ENCODE measurements around the gene USP20. TPM values are rescaled to one million over a fixed set of nuclear protein-coding genes. Genes with fewer than 3 reads are reported as not detected.
A peak's percentile ranks its signal among the peaks of the same experiment; 100 is the strongest.

Gene USP20
- total and polyA plus RNA-seq, 4 experiments from 2014 or later, result 36.5 to 132 (median 89.6) TPM

DNA sequence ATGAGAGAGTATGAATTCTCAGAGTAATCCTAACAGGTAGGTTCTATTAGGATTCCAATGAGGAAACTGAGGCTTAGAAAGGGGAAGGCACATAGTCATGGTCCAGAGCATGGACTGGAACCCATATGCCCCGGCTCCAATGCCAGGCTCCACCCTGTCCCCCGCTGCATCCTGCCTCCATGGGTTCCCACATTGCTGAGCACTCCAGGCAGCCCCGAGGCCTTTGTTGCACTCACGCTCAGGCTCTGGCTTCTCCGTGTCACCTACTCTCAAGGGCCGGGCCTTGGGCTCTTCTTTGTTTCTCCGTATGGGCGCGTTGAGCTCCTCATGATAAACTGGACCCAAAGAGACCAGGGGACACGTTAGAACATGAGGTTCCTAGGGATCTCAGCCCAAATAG, 6.3 kb upstream of the USP20 start:
- no peak overlapping the region for H3K27ac ChIP-seq (ENCODE audit: low read depth, low read length)
- intact Hi-C loops (cut with micrococcal nuclease), result no loop called here
- no peak overlapping the region for H3K4me3 ChIP-seq (ENCODE audit: low read length in 2 of 2)
- no peaks in the 10 kb centered on the region for H3K27me3 ChIP-seq (ENCODE audit: insufficient read depth, low read length)
- no peak for DNase-seq
- H3K36me3 ChIP-seq (ENCODE audit: insufficient read depth, low read length), result peaks cover 59% of the 10 kb centered on the region
- no peaks in the 10 kb centered on the region for H3K9me3 Mint-ChIP-seq
- H3K36me3 Mint-ChIP-seq, result peaks cover 27 to 63% of the 10 kb centered on the region in 2 donors
- no peaks in the 10 kb centered on the region for H3K27me3 Mint-ChIP-seq
- peaks cover 11% of the 10 kb centered on the region for H3K4me1 ChIP-seq (ENCODE audit: insufficient read depth, low read length)
- CTCF ChIA-PET (ENCODE audit: partially characterized antibody), result interaction anchor here (1.5 kb wide), 1 partner anchor 217 kb away, joined by 3 read pairs; no protein-coding TSS in a partner anchor
- H3K9me3 ChIP-seq (ENCODE audit: control insufficient read depth in 1 of 2, low read length in 2 of 2), result no peaks in the 10 kb centered on the region
- POLR2A ChIA-PET (ENCODE audit: partially characterized antibody), result interaction anchor here (1.7 to 10.4 kb wide), 2 partner anchors 40 to 60 kb away, joined by 4 to 221 read pairs; no protein-coding TSS in a partner anchor
- H3K4me1 Mint-ChIP-seq, result peaks cover 4 to 14% (median 10%) of the 10 kb centered on the region in 4 donors
- peak overlapping the region in 1 of 7 donors; percentile 71 for H3K27ac Mint-ChIP-seq
- H3K4me3 Mint-ChIP-seq, result no peak overlapping the region

DNA sequence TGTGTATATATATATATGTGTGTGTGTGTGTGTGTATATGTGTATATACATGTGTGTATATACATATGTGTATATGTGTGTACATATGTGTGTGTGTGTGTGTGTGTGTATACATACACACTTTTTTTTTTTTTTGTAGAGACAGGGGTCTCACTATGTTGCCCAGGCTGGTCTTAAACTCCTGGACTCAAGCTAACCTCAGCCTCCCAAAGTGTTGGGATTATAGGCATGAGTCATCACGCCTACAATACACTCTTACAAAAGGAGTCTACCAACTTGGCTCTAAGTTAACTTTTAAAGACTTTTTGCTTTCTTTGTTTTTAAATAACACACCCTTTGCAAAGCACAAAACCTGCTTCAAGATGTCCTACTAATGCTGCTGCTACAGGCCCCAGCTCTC, 2.3 kb upstream of the USP20 start:
- ChIA-PET CTCF (ENCODE audit: partially characterized antibody) (no interaction called here), POLR2A (ENCODE audit: partially characterized antibody) (interaction anchor here (0.7 to 10.4 kb wide), 6 partner anchors 9 to 208 kb away, joined by 3 to 221 read pairs (median 23); partner anchors contain the start of gene TOR1A)
- Histone ChIP-seq H3K9me3 (ENCODE audit: control insufficient read depth in 1 of 2, low read length in 2 of 2) (no peaks in the 10 kb centered on the region), H3K36me3 (ENCODE audit: insufficient read depth, low read length) (peaks cover 54% of the 10 kb centered on the region), H3K27ac (ENCODE audit: low read depth, low read length) (peak overlapping the region; percentile 92), H3K27me3 (ENCODE audit: insufficient read depth, low read length) (no peaks in the 10 kb centered on the region), H3K4me3 (ENCODE audit: low read length in 2 of 2) (no peak overlapping the region), H3K4me1 (ENCODE audit: insufficient read depth, low read length) (peaks cover 37% of the 10 kb centered on the region)
- Mint-ChIP-seq H3K4me1 (peaks cover 26 to 46% (median 38%) of the 10 kb centered on the region in 4 donors), H3K4me3 (peak overlapping the region in 5 of 8 donors; percentile 79 to 99 (median 98)), H3K9me3 (no peaks in the 10 kb centered on the region), H3K27ac (peak overlapping the region in 6 of 7 donors; percentile 53 to 99 (median 74)), H3K27me3 (no peaks in the 10 kb centered on the region), H3K36me3 (peaks cover 32 to 81% of the 10 kb centered on the region in 2 donors)
- DNase-seq, result no peak
- intact Hi-C loops (cut with micrococcal nuclease), result no loop called here

- Histone ChIP-seq H3K27ac (ENCODE audit: low read depth, low read length) (peak overlapping the region; percentile 92), H3K4me1 (ENCODE audit: insufficient read depth, low read length) (peaks cover 53% of the 10 kb centered on the region), H3K36me3 (ENCODE audit: insufficient read depth, low read length) (peaks cover 40% of the 10 kb centered on the region), H3K27me3 (ENCODE audit: insufficient read depth, low read length) (no peaks in the 10 kb centered on the region), H3K9me3 (ENCODE audit: control insufficient read depth in 1 of 2, low read length in 2 of 2) (no peaks in the 10 kb centered on the region), H3K4me3 (ENCODE audit: low read length in 2 of 2) (peak overlapping the region; percentile 50 to 76)
- peaks cover 22 to 69% of the 10 kb centered on the region in 2 donors for H3K36me3 Mint-ChIP-seq
- H3K27ac Mint-ChIP-seq, result peak overlapping the region; percentile 97 to 99 (median 99)
- H3K27me3 Mint-ChIP-seq, result no peaks in the 10 kb centered on the region
- peak; percentile 49 to 77 (median 62) for DNase-seq
- peaks cover 37 to 62% (median 51%) of the 10 kb centered on the region in 4 donors for H3K4me1 Mint-ChIP-seq
- intact Hi-C loops (cut with micrococcal nuclease), result loop anchor here (1.0 to 5.0 kb wide), 6 partner anchors 10 to 218 kb away; partner anchors contain the start of genes GPR107, TOR1A and TOR1B
- H3K9me3 Mint-ChIP-seq, result no peaks in the 10 kb centered on the region
- CTCF ChIA-PET (ENCODE audit: partially characterized antibody), result interaction anchor here (0.9 to 6.2 kb wide), 4 partner anchors 26 to 219 kb away, joined by 3 to 41 read pairs (median 5); no protein-coding TSS in a partner anchor
- POLR2A ChIA-PET (ENCODE audit: partially characterized antibody), result interaction anchor here (0.7 to 10.4 kb wide), 20 partner anchors 10 to 294 kb away, joined by 3 to 221 read pairs (median 6); partner anchors contain the start of genes FNBP1, TOR1A and TOR1B
- H3K4me3 Mint-ChIP-seq, result peak overlapping the region; percentile 96 to 99 (median 98)
Measured at GRCh38 chr9:129834489-129835127, 650 bp upstream of the USP20 start.

- H3K9me3 ChIP-seq (ENCODE audit: control insufficient read depth in 1 of 2, low read length in 2 of 2), result no peaks in the 10 kb centered on the region
- H3K27ac ChIP-seq (ENCODE audit: low read depth, low read length), result peak overlapping the region; percentile 92
- DNase-seq, result peak in 1 of 5 donors; percentile 12
- H3K36me3 ChIP-seq (ENCODE audit: insufficient read depth, low read length), result peaks cover 28% of the 10 kb centered on the region
- H3K27me3 ChIP-seq (ENCODE audit: insufficient read depth, low read length), result no peaks in the 10 kb centered on the region
- Mint-ChIP-seq H3K36me3 (peaks cover 16 to 62% of the 10 kb centered on the region in 2 donors), H3K9me3 (no peaks in the 10 kb centered on the region), H3K27ac (peak overlapping the region; percentile 95 to 98 (median 97)), H3K4me3 (peak overlapping the region; percentile 94 to 98 (median 98)), H3K27me3 (no peaks in the 10 kb centered on the region), H3K4me1 (peaks cover 44 to 73% (median 59%) of the 10 kb centered on the region in 4 donors)
- POLR2A ChIA-PET (ENCODE audit: partially characterized antibody), result interaction anchor here (1.0 to 10.4 kb wide), 13 partner anchors 9 to 204 kb away, joined by 3 to 221 read pairs (median 7); partner anchors contain the start of gene TOR1A
- CTCF ChIA-PET (ENCODE audit: partially characterized antibody), result interaction anchor here (0.9 to 6.2 kb wide), 3 partner anchors 32 to 263 kb away, joined by 3 to 41 read pairs (median 3); no protein-coding TSS in a partner anchor
- H3K4me1 ChIP-seq (ENCODE audit: insufficient read depth, low read length), result peaks cover 64% of the 10 kb centered on the region
- intact Hi-C loops (cut with micrococcal nuclease), result loop anchor here (1.0 to 5.0 kb wide), 6 partner anchors 12 to 217 kb away; partner anchors contain the start of genes GPR107, TOR1A and TOR1B
- H3K4me3 ChIP-seq (ENCODE audit: low read length in 2 of 2), result peak overlapping the region; percentile 76 to 98
Measured at GRCh38 chr9:129835860-129836223, 584 bp downstream of the USP20 start.

DNA sequence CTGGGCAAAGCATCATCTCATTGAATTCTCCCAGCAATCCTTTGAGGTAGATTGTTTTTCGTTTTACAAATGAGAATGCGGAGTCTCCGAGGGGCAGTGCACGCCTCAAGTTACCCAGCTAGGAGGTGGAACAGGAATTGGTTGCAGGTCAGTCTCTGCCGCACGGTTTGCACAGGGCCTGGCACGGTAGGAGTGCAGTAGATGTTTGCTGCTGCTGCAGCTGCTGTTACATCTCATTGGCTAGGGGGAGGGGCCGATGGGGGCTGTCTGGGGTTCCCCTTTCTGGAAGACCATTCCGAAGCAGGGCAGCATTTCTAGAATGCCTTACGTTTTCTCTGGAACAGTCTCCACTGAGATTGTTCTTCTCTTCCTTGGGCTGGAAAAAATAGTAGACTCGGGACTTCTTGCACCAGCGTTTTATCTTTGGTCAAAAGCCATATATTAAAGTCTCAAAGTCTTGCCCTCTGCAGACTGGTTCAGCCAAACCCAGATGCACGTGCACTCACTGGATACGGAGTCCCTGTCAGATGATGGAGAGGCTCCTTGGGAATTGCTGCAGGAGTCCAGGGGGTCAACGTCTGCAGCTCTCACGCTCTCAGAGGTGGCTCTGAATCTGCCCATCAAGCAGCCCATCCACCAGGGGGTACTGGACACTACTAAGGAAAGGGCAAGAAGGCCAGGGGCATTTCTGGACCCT, 1.2 kb downstream of the USP20 start:
- intact Hi-C loops (cut with micrococcal nuclease), result loop anchor here (5.0 kb wide), 1 partner anchor 126 kb away; no protein-coding TSS in a partner anchor
- H3K9me3 Mint-ChIP-seq, result no peaks in the 10 kb centered on the region
- ChIA-PET POLR2A (ENCODE audit: partially characterized antibody) (interaction anchor here (1.0 to 10.4 kb wide), 13 partner anchors 9 to 203 kb away, joined by 3 to 221 read pairs (median 5); partner anchors contain the start of gene TOR1A), CTCF (ENCODE audit: partially characterized antibody) (interaction anchor here (0.9 to 6.2 kb wide), 5 partner anchors 29 to 406 kb away, joined by 3 to 41 read pairs (median 3); no protein-coding TSS in a partner anchor)
- Histone ChIP-seq H3K36me3 (ENCODE audit: insufficient read depth, low read length) (peaks cover 24% of the 10 kb centered on the region), H3K27me3 (ENCODE audit: insufficient read depth, low read length) (no peaks in the 10 kb centered on the region), H3K9me3 (ENCODE audit: control insufficient read depth in 1 of 2, low read length in 2 of 2) (no peaks in the 10 kb centered on the region), H3K4me3 (ENCODE audit: low read length in 2 of 2) (peak overlapping the region; percentile 76 to 98), H3K27ac (ENCODE audit: low read depth, low read length) (peak overlapping the region; percentile 92), H3K4me1 (ENCODE audit: insufficient read depth, low read length) (peaks cover 70% of the 10 kb centered on the region)
- H3K4me3 Mint-ChIP-seq, result peak overlapping the region; percentile 94 to 98 (median 98)
- H3K27me3 Mint-ChIP-seq, result no peaks in the 10 kb centered on the region
- H3K4me1 Mint-ChIP-seq, result peaks cover 49 to 79% (median 65%) of the 10 kb centered on the region in 4 donors
- peak overlapping the region; percentile 95 to 98 (median 97) for H3K27ac Mint-ChIP-seq
- H3K36me3 Mint-ChIP-seq, result peaks cover 17 to 61% of the 10 kb centered on the region in 2 donors
- peak; percentile 19 to 78 (median 26) for DNase-seq

DNA sequence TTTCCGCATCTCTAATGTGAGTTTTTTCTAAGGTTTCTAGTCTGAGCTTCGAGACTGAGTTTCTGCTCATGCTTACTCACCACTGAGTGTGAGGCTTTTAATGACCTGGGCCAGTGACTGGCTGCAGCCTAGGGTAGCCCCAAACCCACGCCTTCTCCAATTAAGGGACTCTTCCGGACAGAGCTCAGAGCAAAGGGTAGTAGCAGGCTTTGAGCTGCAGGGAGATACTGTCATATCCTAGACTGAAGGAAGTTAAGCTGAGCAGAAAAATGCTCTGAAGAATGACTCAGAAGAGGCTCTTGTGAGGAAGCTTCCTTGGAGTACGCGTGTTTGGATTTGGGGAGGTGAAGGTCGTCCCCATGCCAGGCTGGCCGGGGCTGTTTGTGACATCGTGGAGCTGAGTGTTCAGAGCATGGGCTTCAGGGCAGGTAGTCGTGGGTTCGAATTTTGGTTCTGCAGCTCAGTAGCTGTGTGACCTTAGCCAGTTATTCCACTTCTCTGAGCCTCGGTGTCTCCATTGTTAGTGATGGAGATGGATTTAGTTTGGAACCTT, 3.5 kb downstream of the USP20 start:
- peaks cover 14 to 48% of the 10 kb centered on the region in 2 donors for H3K36me3 Mint-ChIP-seq
- H3K4me1 Mint-ChIP-seq, result peaks cover 47 to 81% (median 65%) of the 10 kb centered on the region in 4 donors
- H3K27me3 Mint-ChIP-seq, result no peaks in the 10 kb centered on the region
- H3K27ac Mint-ChIP-seq, result peak overlapping the region; percentile 12 to 95 (median 85)
- peak overlapping the region; percentile 55 to 94 (median 68) for H3K4me3 Mint-ChIP-seq
- POLR2A ChIA-PET (ENCODE audit: partially characterized antibody), result interaction anchor here (0.7 to 10.4 kb wide), 5 partner anchors 14 to 50 kb away, joined by 3 to 221 read pairs (median 40); partner anchors contain the start of gene TOR1A
- no peak overlapping the region for H3K4me3 ChIP-seq (ENCODE audit: low read length in 2 of 2)
- H3K27me3 ChIP-seq (ENCODE audit: insufficient read depth, low read length), result no peaks in the 10 kb centered on the region
- intact Hi-C loops (cut with micrococcal nuclease), result loop anchor here (5.0 kb wide), 1 partner anchor 124 kb away; no protein-coding TSS in a partner anchor
- peaks cover 11% of the 10 kb centered on the region for H3K36me3 ChIP-seq (ENCODE audit: insufficient read depth, low read length)
- H3K4me1 ChIP-seq (ENCODE audit: insufficient read depth, low read length), result peaks cover 64% of the 10 kb centered on the region
- CTCF ChIA-PET (ENCODE audit: partially characterized antibody), result interaction anchor here (1.0 to 6.2 kb wide), 2 partner anchors 47 to 99 kb away, joined by 3 to 41 read pairs; no protein-coding TSS in a partner anchor
- no peak for DNase-seq
- peak overlapping the region; percentile 40 for H3K27ac ChIP-seq (ENCODE audit: low read depth, low read length)
- H3K9me3 ChIP-seq (ENCODE audit: control insufficient read depth in 1 of 2, low read length in 2 of 2), result no peaks in the 10 kb centered on the region
- H3K9me3 Mint-ChIP-seq, result no peaks in the 10 kb centered on the region

Data from CD4-positive, alpha-beta memory T cell (primary cell).